ENCODE measurements around the gene BAIAP2.

GRCh38 chr17:81065500-81065899 is 30.5 kb downstream of the BAIAP2 start:
- TF ChIP-seq CTCF (IDR thresholded peaks at IDR 0.05 in 4 of 5, conservative IDR thresholded peaks at IDR 0.05 in 1 of 5) (no peak), POLR2A (IDR thresholded peaks at IDR 0.05) (no peak)

Measured in gastrocnemius medialis (tissue), 4 donors.